Right lobe of liver (tissue), 6 donors: Measurements from ENCODE around the gene DYNC2I2. TPM values are rescaled to one million over a fixed set of nuclear protein-coding genes. Genes with fewer than 3 reads are reported as not detected.
"Not testable (repeated sequence)": the region's sequence is repeated elsewhere in the genome, so short reads cannot be mapped to it uniquely, and the experiment has no call there.

Experiments
- ATAC-seq, 4 donors: fragments of 200-7000 bp; cut with Tn5 transposase; one replicate each; pipeline ENCODE4 v1.9.1; 2020; ENCODE audit warnings: mild to moderate bottlenecking in 4 of 4, moderate library complexity in 4 of 4
- DNase-seq, 3 donors: peaks; one replicate each; pipeline ENCODE4 v3.0.0-alpha.2; 2020
- H3K27ac ChIP-seq, 3 donors: fragments of 200-600 bp; one replicate each; pipeline ENCODE4 v1.8.0; 2022
- H3K27me3 ChIP-seq, 2 donors: fragments of 200-600 bp; one replicate each; pipeline ENCODE4 v1.8.0; 2022
- H3K36me3 ChIP-seq, 4 donors: fragments of 200-600 bp; sonication (generic) in 1 of 4; one replicate each; pipeline versions ENCODE4 v1.5.1 to v1.8.0; 2017 to 2022; ENCODE audit warnings: control low read depth in 1 of 4
- H3K4me1 ChIP-seq, 4 donors: fragments of 200-600 bp; sonication (generic) in 1 of 4; one replicate each; pipeline versions ENCODE4 v1.5.1 to v1.8.0; 2017 to 2022; ENCODE audit warnings: control low read depth in 1 of 4
- H3K4me3 ChIP-seq, 3 donors: fragments of 200-600 bp; one replicate each; pipeline ENCODE4 v1.8.0; 2022
- H3K9me3 ChIP-seq, 4 donors: fragments of 200-600 bp; sonication (generic) in 1 of 4; one replicate each; pipeline versions ENCODE4 v1.5.1 to v1.8.0; 2017 to 2022; ENCODE audit warnings: control low read depth in 1 of 4
- CTCF ChIP-seq, 4 donors: fragments of 200-600 bp in 3 of 4; fragments of 450-650 bp in 1 of 4; IDR thresholded peaks; one replicate each; pipeline versions ENCODE4 v1.5.1 to v1.8.0; 2016 to 2022; ENCODE audit warnings: antibody characterized with exemption in 4 of 4, mild to moderate bottlenecking in 2 of 4
- POLR2A ChIP-seq: fragments of 450-650 bp; IDR thresholded peaks from one replicate; pipeline ENCODE4 v1.6.1; 2017; ENCODE audit warnings: antibody characterized with exemption, mild to moderate bottlenecking
- WGBS: methylation state at CpG from one replicate; pipeline ENCODE4 v1.1.6; 2018; ENCODE audit warnings: low coverage, low lambda C conversion rate; ENCODE audit not compliant: insufficient coverage; ENCODE audit errors: missing lambda C conversion rate; 5-methylcytosine and 5-hydroxymethylcytosine counted together
- intact Hi-C, 2 donors: fragments of 100-400 bp; cut with DNase I; formaldehyde crosslinking; loops; one replicate each; pipeline versions ENCODE4 v1.11.2 to v1.14.1; 2022
- total RNA-seq, 6 experiments: library from RNA; depleted of rRNA in 2 of 6; stranded (reverse); fragments of >200 nt in 2 of 6; fragmentation: NEBNext Ultra II Directional in 3 of 6; extraction: Animal tissue kit (Norgen Biotek cat#: 25700) in 3 of 6; gene quantifications; one replicate each; pipeline versions ENCODE4 v1.1.0 to v1.2.4, GENCODE V29; 2016 to 2023
- donor health status: DM: no; HTN: yes; CAD: no.
- donor health status: DM: no; HTN: no; CAD: no.
- donor health status: DM: no; HTN: no; CAD: no.
- donor health status: DM: no; HTN: yes; CAD: no.
- donor health status: DM: no; HTN: yes; CAD: no.

Gene DYNC2I2
- total RNA-seq, 6 experiments from 2014 or later, result 11.8 to 23.9 (median 18.8) TPM

GRCh38 chr9:128657344-128657704 lies 677 bp upstream of the DYNC2I2 start:
- Histone ChIP-seq H3K27me3 (no peaks in the 10 kb centered on the region), H3K9me3 (no peaks in the 10 kb centered on the region), H3K4me3 (peak overlapping the region in 2 of 3 donors; percentile 70 to 78), H3K4me1 (peaks cover 0 to 8% (median 0%) of the 10 kb centered on the region in 4 donors), H3K36me3 (no peaks in the 10 kb centered on the region), H3K27ac (peak overlapping the region; percentile 98 to 99 (median 99))
- ATAC-seq (no peak), DNase-seq (no peak)
- 92% methylated on average over 12 of the region's 13 CpGs for WGBS
- TF ChIP-seq POLR2A (no peak), CTCF (IDR thresholded peaks at IDR 0.05) (no peak)
- intact Hi-C loops, result no loop called here

GRCh38 chr9:128654481-128654880 lies 2.2 kb downstream of the DYNC2I2 start:
- Histone ChIP-seq H3K4me1 (peaks cover 0 to 8% (median 0%) of the 10 kb centered on the region in 4 donors), H3K4me3 (no peak overlapping the region), H3K27me3 (no peaks in the 10 kb centered on the region), H3K36me3 (no peaks in the 10 kb centered on the region), H3K27ac (no peak overlapping the region), H3K9me3 (no peaks in the 10 kb centered on the region)
- WGBS, result no CpG with 5 or more reads among the region's 1 CpG
- ATAC-seq, result no peak
- TF ChIP-seq CTCF (IDR thresholded peaks at IDR 0.05) (no peak), POLR2A (no peak)
- intact Hi-C loops, result no loop called here
- no peak for DNase-seq

GRCh38 chr9:128653908-128654307 lies 2.7 kb downstream of the DYNC2I2 start:
- no peak for TF ChIP-seq POLR2A
- Histone ChIP-seq H3K9me3 (no peaks in the 10 kb centered on the region), H3K27me3 (no peaks in the 10 kb centered on the region), H3K4me3 (no peak overlapping the region), H3K27ac (no peak overlapping the region), H3K36me3 (no peaks in the 10 kb centered on the region), H3K4me1 (peaks cover 0 to 8% (median 0%) of the 10 kb centered on the region in 4 donors)
- ATAC-seq (no peak), DNase-seq (no peak)
- whole genome bisulfite sequencing, result 94% methylated on average over 5 of the region's 8 CpGs
- intact Hi-C loops, result no loop called here

- intact Hi-C loops, result no loop called here
- WGBS, result 92% methylated on average over 4 of the region's 5 CpGs
- Histone ChIP-seq H3K4me1 (no peaks in the 10 kb centered on the region), H3K27ac (no peak overlapping the region), H3K4me3 (no peak overlapping the region), H3K27me3 (no peaks in the 10 kb centered on the region), H3K9me3 (no peaks in the 10 kb centered on the region), H3K36me3 (no peaks in the 10 kb centered on the region)
- TF ChIP-seq POLR2A (no peak), CTCF (IDR thresholded peaks at IDR 0.05) (no peak)
- ATAC-seq (no peak), DNase-seq (no peak)
These were observed 4.8 kb downstream of the DYNC2I2 start for GRCh38 chr9:128651798-128652197.

GRCh38 chr9:128648206-128648605 lies 8.4 kb downstream of the DYNC2I2 start:
- intact Hi-C loops, H3K27ac ChIP-seq, H3K4me1 ChIP-seq, H3K27me3 ChIP-seq, H3K9me3 ChIP-seq, H3K36me3 ChIP-seq, H3K4me3 ChIP-seq: not testable (repeated sequence)
- ATAC-seq (peak; percentile 89 to 98 (median 92)), DNase-seq (peak; percentile 46 to 67 (median 63))
- peak; percentile 23 to 48 (median 37) for TF ChIP-seq CTCF (IDR thresholded peaks at IDR 0.05)
- WGBS, result no CpG with 5 or more reads among the region's 9 CpGs
